Measurements from ENCODE around the gene TAGAP.

Gene TAGAP

DNA sequence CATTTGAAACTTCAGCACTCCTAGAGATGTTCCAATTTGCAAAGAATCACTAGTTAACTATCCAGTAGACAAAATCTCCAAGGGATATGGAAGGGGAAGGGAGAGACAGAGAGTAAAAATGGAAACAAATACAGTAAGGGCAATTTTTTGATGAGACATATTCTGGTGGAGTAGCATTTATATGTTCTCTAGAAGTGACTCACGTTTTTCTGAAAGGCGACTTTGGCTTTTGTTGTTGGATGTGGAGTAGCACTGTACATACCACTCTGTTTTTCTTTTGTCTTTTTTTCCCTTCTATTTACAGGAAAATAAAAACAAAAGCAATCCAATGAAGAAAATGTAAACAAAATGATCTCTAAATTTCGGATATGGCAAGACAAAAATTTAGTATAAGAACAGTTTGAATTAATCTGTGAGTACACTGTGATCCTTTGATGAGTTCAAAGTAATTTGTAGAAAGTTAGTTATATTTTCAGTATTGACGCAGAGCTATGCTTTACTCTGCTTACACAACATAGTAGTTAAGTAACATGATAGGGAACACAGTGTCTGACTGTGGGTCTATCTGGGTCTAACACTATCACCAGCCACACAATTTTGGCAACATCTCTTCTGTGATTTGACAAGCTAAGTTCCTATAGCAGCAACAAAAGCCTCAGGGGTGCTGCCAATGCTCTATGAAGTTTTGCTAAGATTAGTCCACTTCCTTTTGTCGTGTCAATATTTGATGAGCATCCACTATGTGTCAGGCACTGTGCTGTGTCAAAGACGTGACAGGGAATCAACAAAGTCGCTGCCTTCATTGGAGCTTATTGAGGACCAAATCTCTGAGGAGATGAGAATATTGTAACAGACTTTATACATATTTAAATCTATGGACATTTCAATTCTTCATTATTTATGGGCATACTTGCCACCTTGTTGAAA, 27.3 kb upstream of the TAGAP start:
- no peak for DNase-seq

GRCh38 chr6:159068904-159069578, 24.2 kb upstream of the TAGAP start:
- DNase-seq = no peak

DNA sequence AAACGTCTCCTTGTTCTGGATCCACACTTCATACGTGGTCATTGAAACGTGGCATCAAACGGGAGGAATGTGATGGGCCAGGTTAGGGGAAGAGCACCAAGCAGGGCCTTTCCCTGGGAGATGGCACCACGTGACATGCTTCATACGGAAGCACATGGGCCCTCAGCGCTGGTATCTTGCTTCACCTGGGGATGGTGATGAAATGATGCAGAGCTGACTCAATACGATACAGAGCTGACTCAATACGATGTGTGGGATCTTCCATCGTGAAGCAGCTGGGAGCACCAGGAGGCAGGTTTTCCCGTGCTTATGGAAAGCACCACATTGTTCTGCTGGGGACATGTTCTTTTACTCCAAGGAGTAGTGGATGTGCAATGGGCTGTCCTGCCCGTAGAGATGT, 22.5 kb upstream of the TAGAP start:
- no peak for DNase-seq

- no peak for DNase-seq
Measured at GRCh38 chr6:159066483-159066882, 21.7 kb upstream of the TAGAP start.

GRCh38 chr6:159065759-159066329, 21.1 kb upstream of the TAGAP start:
- no peak for DNase-seq

- DNase-seq = no peak
Measured at GRCh38 chr6:159065091-159065490, 20.3 kb upstream of the TAGAP start.

GRCh38 chr6:159064477-159064876, 19.7 kb upstream of the TAGAP start:
- no peak for DNase-seq

DNA sequence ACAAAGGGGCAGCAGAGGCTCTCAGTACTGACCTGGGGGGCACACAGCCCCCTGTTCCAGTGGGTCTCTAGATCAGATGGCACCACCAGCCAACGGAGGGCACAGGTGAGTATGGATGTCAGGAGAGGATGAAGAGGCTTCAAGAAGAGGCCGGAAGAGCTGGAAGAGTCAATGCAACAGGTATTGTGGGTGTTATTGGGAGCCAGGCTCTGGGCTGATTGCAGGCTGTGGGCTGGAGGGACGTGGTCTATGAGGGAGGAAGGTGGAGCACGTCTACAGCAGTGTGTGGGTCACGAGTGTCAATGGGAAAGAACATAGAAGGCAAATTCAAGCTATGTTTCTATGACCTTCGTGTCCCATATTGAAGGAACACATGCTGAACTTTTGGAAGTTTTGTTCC, 18.8 kb upstream of the TAGAP start:
- no peak for DNase-seq

GRCh38 chr6:159062976-159063375, 18.2 kb upstream of the TAGAP start:
- no peak for DNase-seq

GRCh38 chr6:159062564-159062945, 17.8 kb upstream of the TAGAP start:
- DNase-seq = no peak

GRCh38 chr6:159061805-159062563, 17.2 kb upstream of the TAGAP start:
- DNase-seq = peak; percentile 8

DNA sequence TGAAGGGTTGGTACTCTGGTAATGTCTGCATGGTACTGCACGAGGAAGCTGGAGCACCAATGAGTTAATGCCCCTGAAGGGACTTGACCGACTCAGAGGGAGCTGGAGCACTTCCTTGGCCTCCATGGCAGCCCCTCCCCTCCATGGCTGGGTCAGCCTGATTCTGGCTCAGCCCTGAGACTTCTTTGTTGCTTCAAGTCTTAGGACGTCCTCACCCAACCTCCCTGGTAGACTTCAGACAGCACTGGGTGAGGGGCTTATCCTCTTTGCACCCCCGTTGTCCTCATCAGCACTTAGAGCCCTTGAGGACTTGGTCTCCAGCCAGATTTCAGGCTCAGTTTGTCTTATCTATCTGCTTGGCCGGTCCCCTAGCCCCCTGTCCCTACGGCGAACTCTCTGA, 16.4 kb upstream of the TAGAP start:
- no peak for DNase-seq

DNA sequence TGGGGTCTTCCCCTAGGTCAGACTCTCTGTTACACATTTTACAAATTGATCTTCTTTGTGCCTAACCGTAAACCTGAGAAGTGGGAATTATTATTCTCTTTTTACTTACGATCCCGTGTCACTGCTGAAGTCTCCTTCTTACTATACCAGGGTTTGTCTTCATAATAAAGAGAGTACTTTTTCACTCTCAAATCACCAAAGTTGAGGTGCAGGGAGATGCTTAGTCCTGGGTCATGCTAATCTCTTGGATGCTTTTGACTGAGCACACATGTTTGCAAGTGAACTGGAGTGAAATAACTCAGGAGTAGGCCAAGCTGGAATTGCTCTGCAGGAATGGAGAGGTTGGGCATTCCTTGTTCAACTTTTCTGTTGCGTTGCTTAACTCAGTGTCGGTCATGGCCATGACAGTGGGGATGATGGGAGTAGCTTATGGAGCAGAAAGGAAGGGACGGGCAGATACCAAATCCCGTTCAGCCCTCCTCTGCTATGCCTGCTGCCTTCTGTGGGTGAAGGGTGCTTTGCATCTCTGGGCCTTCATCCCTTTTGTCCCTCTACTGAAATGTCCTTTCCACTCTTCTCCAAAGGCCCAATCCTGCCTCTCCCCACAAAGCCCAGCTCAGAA, 15.2 kb upstream of the TAGAP start:
- DNase-seq = no peak

- DNase-seq = no peak
Measured at GRCh38 chr6:159059141-159059540, 14.3 kb upstream of the TAGAP start.

DNA sequence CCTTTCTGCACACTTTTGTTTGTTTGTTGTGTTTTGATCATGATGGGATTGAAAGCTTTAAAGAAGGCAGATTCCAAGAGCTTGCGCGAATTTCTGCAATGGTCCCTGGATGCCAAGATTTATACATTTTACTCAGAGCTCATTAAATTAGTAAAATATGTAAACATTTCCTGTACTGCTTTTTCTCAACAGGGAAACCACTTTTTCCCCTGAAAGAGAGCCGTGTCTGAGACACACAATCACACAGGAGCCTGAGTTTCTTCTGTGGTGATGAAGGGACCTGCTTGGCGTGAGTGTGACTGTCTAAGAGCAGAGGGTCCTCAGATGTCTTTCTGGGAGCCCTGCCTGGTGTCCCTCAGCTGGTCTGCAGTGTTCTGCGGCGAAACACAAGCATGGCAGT, 12.1 kb upstream of the TAGAP start:
- DNase-seq = no peak

DNA sequence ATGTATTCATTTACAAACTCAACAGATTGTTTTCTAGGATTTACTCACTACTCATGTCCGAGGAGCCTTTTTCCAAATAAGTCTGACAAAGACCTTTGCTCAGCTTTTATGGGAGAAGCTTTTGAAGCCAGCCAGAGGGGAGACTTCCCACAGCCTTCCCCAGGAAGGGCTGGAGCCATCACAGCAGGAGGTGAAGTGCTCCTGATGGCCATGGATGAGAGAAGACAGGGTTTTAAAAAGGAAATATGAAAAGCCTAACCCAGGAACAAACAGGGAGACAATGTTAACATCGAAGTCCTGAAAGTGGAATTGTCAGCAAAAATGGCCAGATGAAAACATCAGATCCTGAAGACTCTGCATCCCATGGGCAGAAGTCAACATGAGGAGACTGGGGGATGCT, 11.6 kb upstream of the TAGAP start:
- DNase-seq = no peak

- peak; percentile 89 for DNase-seq
Measured at GRCh38 chr6:159056003-159056402, 11.2 kb upstream of the TAGAP start.

- no peak for DNase-seq
Measured at GRCh38 chr6:159053781-159054398, 9.1 kb upstream of the TAGAP start.

GRCh38 chr6:159052720-159053119, 7.9 kb upstream of the TAGAP start:
- DNase-seq = no peak

GRCh38 chr6:159047891-159048685, 3.3 kb upstream of the TAGAP start:
- DNase-seq = no peak

DNA sequence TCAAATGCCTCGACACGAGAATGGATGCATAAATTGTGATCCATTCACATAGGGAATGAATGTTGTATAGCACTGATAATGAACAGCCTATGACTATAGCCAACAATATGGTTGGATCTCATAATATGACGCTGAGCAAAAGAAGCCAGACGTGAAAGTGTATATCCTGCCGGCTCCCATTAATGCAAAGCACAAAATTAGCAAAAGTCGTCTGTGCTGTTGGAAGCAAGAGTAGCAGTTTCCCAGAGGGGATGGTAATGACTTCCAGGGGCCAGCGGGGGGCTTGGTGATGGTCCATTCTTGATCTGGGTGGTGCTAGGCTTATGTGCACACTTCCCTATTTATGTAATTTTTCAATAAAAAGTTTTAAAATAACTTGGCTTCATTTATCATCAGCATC, 1.0 kb upstream of the TAGAP start:
- no peak for DNase-seq

- DNase-seq = no peak
Measured at GRCh38 chr6:159043947-159044346, 844 bp downstream of the TAGAP start.

All from SIG-M5 (cell line).